HS-5 (cell line): Measurements from ENCODE around the gene ONECUT2.

Experiments used
- DNase-seq: peaks from one replicate; pipeline ENCODE4 v3.0.0-alpha.2; 2012; ENCODE audit warnings: low read depth

Gene ONECUT2

GRCh38 chr18:57529151-57529550, 94.0 kb downstream of the ONECUT2 start:
- no peak for DNase-seq

- no peak for DNase-seq
Measured at GRCh38 chr18:57533006-57533867, 98.1 kb downstream of the ONECUT2 start.

- DNase-seq, result no peak
Measured at GRCh38 chr18:57533868-57534510, 98.8 kb downstream of the ONECUT2 start.

GRCh38 chr18:57534511-57534909, 99.3 kb downstream of the ONECUT2 start:
- no peak for DNase-seq

- DNase-seq, result no peak
Measured at GRCh38 chr18:57538614-57539013, 103.4 kb downstream of the ONECUT2 start.

GRCh38 chr18:57539702-57540101, 104.5 kb downstream of the ONECUT2 start:
- no peak for DNase-seq
